Osteocyte (in vitro differentiated cells): ENCODE measurements around the gene SCGB1C1. TPM values are rescaled to one million over a fixed set of nuclear protein-coding genes. Genes with fewer than 3 reads are reported as not detected.
A peak's percentile ranks its signal among the peaks of the same experiment; 100 is the strongest.
"Not testable (repeated sequence)": the region's sequence is repeated elsewhere in the genome, so short reads cannot be mapped to it uniquely, and the experiment has no call there.

Experiments
- DNase-seq: peaks from one replicate; pipeline ENCODE4 v3.0.0; 2021; ENCODE audit warnings: mixed read lengths; ENCODE audit not compliant: unreplicated experiment; ENCODE audit errors: extremely low spot score
- H3K27ac Mint-ChIP-seq: one replicate; pipeline ENCODE4 v1.8.0; 2021; ENCODE audit warnings: mild to moderate bottlenecking, mixed read lengths; ENCODE audit not compliant: unreplicated experiment
- H3K27me3 Mint-ChIP-seq: one replicate; pipeline ENCODE4 v1.8.0; 2021; ENCODE audit warnings: mixed read lengths; ENCODE audit not compliant: unreplicated experiment
- H3K36me3 Mint-ChIP-seq: one replicate; pipeline ENCODE4 v1.8.0; 2021; ENCODE audit warnings: mixed read lengths; ENCODE audit not compliant: unreplicated experiment
- H3K4me1 Mint-ChIP-seq: one replicate; pipeline ENCODE4 v1.8.0; 2021; ENCODE audit warnings: mixed read lengths; ENCODE audit not compliant: unreplicated experiment
- H3K4me3 Mint-ChIP-seq: one replicate; pipeline ENCODE4 v1.8.0; 2021; ENCODE audit warnings: mild to moderate bottlenecking, moderate library complexity, mixed read lengths; ENCODE audit not compliant: unreplicated experiment
- H3K9me3 Mint-ChIP-seq: one replicate; pipeline ENCODE4 v1.8.0; 2021; ENCODE audit warnings: mixed read lengths; ENCODE audit not compliant: unreplicated experiment
- CTCF ChIP-seq: fragments of 200-600 bp; sonication (generic); IDR thresholded peaks from 2 replicates; pipeline ENCODE4 v1.5.0; 2021; ENCODE audit warnings: antibody characterized with exemption, mild to moderate bottlenecking, moderate library complexity
- long read RNA-seq: library from polyadenylated mRNA; unstranded; transcript quantifications from one replicate; pipeline ENCODE4 v2.0.0, GENCODE V29; 2021
- total RNA-seq: library from RNA; stranded (reverse); gene quantifications from 2 replicates; pipeline ENCODE4 v1.2.1, GENCODE V29; 2021

SCGB1C1 gene
- total RNA-seq: not detected in 2 replicates
- long read RNA-seq: 0 reads

- H3K4me3 Mint-ChIP-seq, DNase-seq, H3K4me1 Mint-ChIP-seq, H3K27ac Mint-ChIP-seq, H3K9me3 Mint-ChIP-seq, H3K27me3 Mint-ChIP-seq, H3K36me3 Mint-ChIP-seq: not testable (repeated sequence)
Observed at GRCh38 chr11:192674-193128, at the start of gene SCGB1C1. Gene SCGB1C1 (plus strand): TSS chr11:193078. CDS start chr11:193100, 22 bp downstream.

GRCh38 chr11:180242-180641 is 12.6 kb upstream of the SCGB1C1 start:
- not testable (repeated sequence) for H3K4me1 Mint-ChIP-seq, H3K4me3 Mint-ChIP-seq, H3K27ac Mint-ChIP-seq, H3K36me3 Mint-ChIP-seq, DNase-seq, H3K9me3 Mint-ChIP-seq, H3K27me3 Mint-ChIP-seq
- TF ChIP-seq CTCF: peak; percentile 41

- H3K27ac Mint-ChIP-seq, H3K36me3 Mint-ChIP-seq, DNase-seq, H3K4me1 Mint-ChIP-seq, H3K27me3 Mint-ChIP-seq, H3K4me3 Mint-ChIP-seq, H3K9me3 Mint-ChIP-seq: not testable (repeated sequence)
Observed at GRCh38 chr11:189200-189783, 3.6 kb upstream of the SCGB1C1 start.

GRCh38 chr11:189843-190311 is 3.0 kb upstream of the SCGB1C1 start:
- DNase-seq, H3K4me3 Mint-ChIP-seq, H3K9me3 Mint-ChIP-seq, H3K27me3 Mint-ChIP-seq, H3K4me1 Mint-ChIP-seq, H3K36me3 Mint-ChIP-seq, H3K27ac Mint-ChIP-seq: not testable (repeated sequence)
- TF ChIP-seq CTCF: peak; percentile 22

- H3K36me3 Mint-ChIP-seq, H3K27me3 Mint-ChIP-seq, H3K4me1 Mint-ChIP-seq, DNase-seq, H3K27ac Mint-ChIP-seq, H3K4me3 Mint-ChIP-seq, H3K9me3 Mint-ChIP-seq: not testable (repeated sequence)
Observed at GRCh38 chr11:190546-190945, 2.3 kb upstream of the SCGB1C1 start.

GRCh38 chr11:191490-192478 is 1.1 kb upstream of the SCGB1C1 start:
- not testable (repeated sequence) for H3K9me3 Mint-ChIP-seq, H3K27ac Mint-ChIP-seq, DNase-seq

GRCh38 chr11:193481-193880 is 603 bp downstream of the SCGB1C1 start:
- not testable (repeated sequence) for H3K27me3 Mint-ChIP-seq, H3K9me3 Mint-ChIP-seq, DNase-seq, H3K4me3 Mint-ChIP-seq, H3K4me1 Mint-ChIP-seq, H3K27ac Mint-ChIP-seq, H3K36me3 Mint-ChIP-seq

More at GRCh38 chr11:191490-192478, 1.1 kb upstream of the SCGB1C1 start:
- H3K4me1 Mint-ChIP-seq, H3K36me3 Mint-ChIP-seq, H3K27me3 Mint-ChIP-seq, H3K4me3 Mint-ChIP-seq: not testable (repeated sequence)
- peak; percentile 37 for TF ChIP-seq CTCF
